ENCODE results near the gene SLC25A25.

GRCh38 chr9:128062846-128063831 lies 4.9 kb upstream of the SLC25A25 start:
- TF ChIP-seq CTCF (IDR thresholded peaks at IDR 0.05) (no peak), EZH2 (IDR thresholded peaks at IDR 0.05) (no peak), EZH2phosphoT487 (IDR thresholded peaks at IDR 0.05) (no peak)
